DND-41 (cell line): ENCODE results near the gene FAAH.

Source experiments
- ATAC-seq: fragments of 200-7000 bp; cut with Tn5 transposase; 3 replicates; pipeline ENCODE4 v1.9.1; 2021; ENCODE audit warnings: low read depth; ENCODE audit not compliant: insufficient read depth
- DNase-seq: peaks from one replicate; pipeline ENCODE4 v3.0.0-alpha.2; 2020
- H2AFZ ChIP-seq: 2 replicates; pipeline ENCODE4 v1.6.0; 2012; ENCODE audit warnings: low read depth, low read length
- H3K27ac ChIP-seq: 2 replicates; pipeline ENCODE4 v1.5.1; 2012; ENCODE audit warnings: low read length, inconsistent platforms
- H3K27me3 ChIP-seq: fragments of 200-600 bp; sonication (generic); 2 replicates; pipeline ENCODE4 v1.6.0; 2012; ENCODE audit warnings: low read length, mild to moderate bottlenecking, inconsistent platforms; ENCODE audit not compliant: insufficient read depth, poor library complexity
- H3K36me3 ChIP-seq: 2 replicates; pipeline ENCODE4 v1.5.1; 2012; ENCODE audit warnings: low read length, inconsistent platforms; ENCODE audit not compliant: insufficient read depth
- H3K4me1 ChIP-seq: 2 replicates; pipeline ENCODE4 v1.5.1; 2012; ENCODE audit warnings: mild to moderate bottlenecking, low read length; ENCODE audit not compliant: insufficient read depth
- H3K4me2 ChIP-seq: 2 replicates; pipeline ENCODE4 v1.6.0; 2012; ENCODE audit warnings: mild to moderate bottlenecking, moderate library complexity, low read length, inconsistent platforms; ENCODE audit not compliant: insufficient read depth
- H3K4me3 ChIP-seq, 2 experiments: fragments of 200-600 bp in 1 of 2; shearing (Covaris generic) in 1 of 2; 2 replicates each; pipeline ENCODE4 v1.5.1; 2012 to 2016; ENCODE audit warnings: inconsistent platforms in 2 of 2, low read length in 2 of 2, mild to moderate bottlenecking in 2 of 2, low read depth in 1 of 2, moderate library complexity in 1 of 2
- H3K79me2 ChIP-seq: 2 replicates; pipeline ENCODE4 v1.6.0; 2012; ENCODE audit warnings: low read length, inconsistent platforms; ENCODE audit not compliant: insufficient read depth
- H3K9ac ChIP-seq: 2 replicates; pipeline ENCODE4 v1.6.0; 2012; ENCODE audit warnings: low read depth, mild to moderate bottlenecking, inconsistent platforms, low read length, moderate library complexity
- H3K9me3 ChIP-seq: 2 replicates; pipeline ENCODE4 v1.5.1; 2012; ENCODE audit warnings: low read length, moderate library complexity, mild to moderate bottlenecking, inconsistent platforms; ENCODE audit not compliant: insufficient read depth, severe bottlenecking
- H4K20me1 ChIP-seq: 2 replicates; pipeline ENCODE4 v1.6.0; 2012; ENCODE audit warnings: low read length; ENCODE audit not compliant: insufficient read depth
- EZH2 ChIP-seq: IDR thresholded peaks from 3 replicates; pipeline ENCODE4 v1.6.1; 2012; ENCODE audit warnings: borderline replicate concordance, low read depth, mild to moderate bottlenecking, moderate library complexity, low read length, inconsistent platforms; ENCODE audit not compliant: severe bottlenecking
- TF ChIP-seq, protein P1 (sequence below): IDR thresholded peaks from 2 replicates; pipeline ENCODE4 v1.5.1; 2012; ENCODE audit warnings: borderline replicate concordance, low read length, moderate library complexity, mild to moderate bottlenecking; ENCODE audit not compliant: poor library complexity, severe bottlenecking; ENCODE audit errors: extremely low read depth

FAAH gene

GRCh38 chr1:46370214-46370633 lies 23.9 kb upstream of the FAAH start:
- Histone ChIP-seq H3K79me2 (no peaks in the 10 kb centered on the region), H3K27ac (no peak overlapping the region), H4K20me1 (no peaks in the 10 kb centered on the region), H3K4me2 (no peak overlapping the region), H3K4me1 (no peaks in the 10 kb centered on the region), H3K36me3 (peaks cover 31% of the 10 kb centered on the region), H3K9ac (no peak overlapping the region), H2AFZ (no peak overlapping the region), H3K4me3 (no peak overlapping the region), H3K9me3 (no peaks in the 10 kb centered on the region), H3K27me3 (no peaks in the 10 kb centered on the region)
- ATAC-seq, result no peak
- no peak for DNase-seq
- TF ChIP-seq EZH2, result no peak
- TF ChIP-seq, protein P1, sequence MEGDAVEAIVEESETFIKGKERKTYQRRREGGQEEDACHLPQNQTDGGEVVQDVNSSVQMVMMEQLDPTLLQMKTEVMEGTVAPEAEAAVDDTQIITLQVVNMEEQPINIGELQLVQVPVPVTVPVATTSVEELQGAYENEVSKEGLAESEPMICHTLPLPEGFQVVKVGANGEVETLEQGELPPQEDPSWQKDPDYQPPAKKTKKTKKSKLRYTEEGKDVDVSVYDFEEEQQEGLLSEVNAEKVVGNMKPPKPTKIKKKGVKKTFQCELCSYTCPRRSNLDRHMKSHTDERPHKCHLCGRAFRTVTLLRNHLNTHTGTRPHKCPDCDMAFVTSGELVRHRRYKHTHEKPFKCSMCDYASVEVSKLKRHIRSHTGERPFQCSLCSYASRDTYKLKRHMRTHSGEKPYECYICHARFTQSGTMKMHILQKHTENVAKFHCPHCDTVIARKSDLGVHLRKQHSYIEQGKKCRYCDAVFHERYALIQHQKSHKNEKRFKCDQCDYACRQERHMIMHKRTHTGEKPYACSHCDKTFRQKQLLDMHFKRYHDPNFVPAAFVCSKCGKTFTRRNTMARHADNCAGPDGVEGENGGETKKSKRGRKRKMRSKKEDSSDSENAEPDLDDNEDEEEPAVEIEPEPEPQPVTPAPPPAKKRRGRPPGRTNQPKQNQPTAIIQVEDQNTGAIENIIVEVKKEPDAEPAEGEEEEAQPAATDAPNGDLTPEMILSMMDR, result no peak

- H4K20me1 ChIP-seq, result no peaks in the 10 kb centered on the region
- H3K79me2 ChIP-seq, result no peaks in the 10 kb centered on the region
- ATAC-seq, result no peak
- H3K4me1 ChIP-seq, result no peaks in the 10 kb centered on the region
- TF ChIP-seq, protein P1, result no peak
- no peak for TF ChIP-seq EZH2
- no peak overlapping the region for H3K4me3 ChIP-seq
- H3K9ac ChIP-seq, result no peak overlapping the region
- no peaks in the 10 kb centered on the region for H3K9me3 ChIP-seq
- H2AFZ ChIP-seq, result no peak overlapping the region
- H3K36me3 ChIP-seq, result peaks cover 20% of the 10 kb centered on the region
- H3K27ac ChIP-seq, result no peak overlapping the region
- no peak for DNase-seq
- no peak overlapping the region for H3K4me2 ChIP-seq
- H3K27me3 ChIP-seq, result no peaks in the 10 kb centered on the region
Measured at GRCh38 chr1:46372431-46372830, 21.7 kb upstream of the FAAH start.

DNA sequence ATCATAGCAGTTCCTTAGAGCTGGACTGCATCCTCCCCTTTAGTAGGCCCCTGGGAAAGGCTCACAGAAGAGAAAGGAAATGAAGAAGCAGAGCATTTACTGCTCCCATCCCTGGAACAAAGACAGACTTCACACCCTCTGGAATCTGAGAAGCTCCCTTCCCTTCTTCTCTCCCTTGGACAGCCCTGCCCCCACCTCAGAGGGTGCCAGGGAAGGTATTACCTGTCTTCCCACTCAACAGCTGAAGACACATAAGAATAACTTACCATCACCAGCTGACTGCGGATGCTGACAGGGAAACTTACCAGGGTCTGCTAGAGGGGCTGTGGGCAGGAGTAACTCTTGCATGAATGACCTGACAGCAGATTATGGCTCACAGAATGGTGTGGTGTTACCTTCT lies 14.1 kb upstream of the FAAH start:
- Histone ChIP-seq H3K79me2 (no peaks in the 10 kb centered on the region), H3K27me3 (no peaks in the 10 kb centered on the region), H3K36me3 (no peaks in the 10 kb centered on the region), H3K9me3 (peaks cover 5% of the 10 kb centered on the region), H2AFZ (no peak overlapping the region), H3K27ac (no peak overlapping the region), H3K4me2 (no peak overlapping the region), H3K4me1 (no peaks in the 10 kb centered on the region), H4K20me1 (no peaks in the 10 kb centered on the region), H3K4me3 (no peak overlapping the region), H3K9ac (no peak overlapping the region)
- DNase-seq (no peak), ATAC-seq (no peak)
- TF ChIP-seq EZH2, result no peak
- TF ChIP-seq, protein P1, result no peak

- Histone ChIP-seq H3K9ac (no peak overlapping the region), H4K20me1 (no peaks in the 10 kb centered on the region), H3K4me2 (no peak overlapping the region), H3K27ac (no peak overlapping the region), H3K79me2 (no peaks in the 10 kb centered on the region), H3K4me3 (no peak overlapping the region), H3K36me3 (no peaks in the 10 kb centered on the region), H3K9me3 (peaks cover 5% of the 10 kb centered on the region), H3K4me1 (no peaks in the 10 kb centered on the region), H3K27me3 (no peaks in the 10 kb centered on the region), H2AFZ (no peak overlapping the region)
- DNase-seq, result no peak
- ATAC-seq, result no peak
- TF ChIP-seq, protein P1, result no peak
Measured at GRCh38 chr1:46380508-46380907, 13.6 kb upstream of the FAAH start.
